C1 segment of cervical spinal cord (tissue), 14 donors: ENCODE results near the gene PKNOX2.

Source experiments
- DNase-seq, 14 donors: peaks; one replicate each; lab custom pipeline; 2025; lab: John Stamatoyannopoulos, UW

The PKNOX2 gene

GRCh38 chr11:125404811-125405790, 240.6 kb downstream of the PKNOX2 start:
- peak in 12 of 14 donors; percentile 30 to 71 (median 53) for DNase-seq

DNA sequence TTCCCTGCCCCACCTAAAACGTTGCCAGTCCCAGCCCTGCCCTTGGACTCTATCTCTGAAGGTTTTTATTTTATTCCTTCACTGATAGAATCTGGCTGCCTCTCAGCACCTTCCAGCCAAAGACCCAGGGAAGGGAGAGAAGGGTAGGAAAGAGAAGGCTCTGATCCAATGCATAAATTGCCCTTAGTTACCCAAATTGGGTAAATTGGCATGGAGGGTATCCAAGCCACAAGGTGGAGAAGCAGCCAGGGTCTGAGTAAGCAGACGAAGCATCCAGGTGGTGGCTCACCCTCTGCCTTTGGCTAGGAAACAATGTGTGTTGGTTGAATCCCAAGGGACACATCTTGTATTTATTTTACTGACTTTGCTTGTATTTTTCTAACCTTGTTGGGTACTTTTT, 242.5 kb downstream of the PKNOX2 start:
- peak in 1 of 14 donors; percentile 51 for DNase-seq

GRCh38 chr11:125408311-125408711, 243.8 kb downstream of the PKNOX2 start:
- peak in 1 of 14 donors; percentile 13 for DNase-seq

- peak in 1 of 14 donors; percentile 14 for DNase-seq
Measured at GRCh38 chr11:125410091-125410490, 245.5 kb downstream of the PKNOX2 start.

DNA sequence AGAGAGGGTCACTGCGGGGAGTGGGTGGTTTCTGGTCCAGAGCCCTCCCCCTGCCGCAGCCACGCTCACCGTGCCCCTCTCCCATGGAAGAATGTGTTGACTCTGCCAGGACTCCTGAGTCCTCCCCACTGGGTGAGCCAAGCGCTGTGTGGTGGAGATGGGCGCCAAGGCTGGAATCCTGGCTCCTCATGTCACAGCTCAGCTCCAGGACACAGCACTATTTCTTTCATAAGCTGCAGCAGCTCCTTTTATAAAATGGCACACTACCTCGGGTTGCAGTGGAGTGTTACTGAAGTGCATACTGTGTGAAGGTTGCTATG, 247.6 kb downstream of the PKNOX2 start:
- peak in 3 of 14 donors; percentile 16 to 18 (median 17) for DNase-seq

- DNase-seq, result no peak
Measured at GRCh38 chr11:125412509-125412908, 248.0 kb downstream of the PKNOX2 start.

DNA sequence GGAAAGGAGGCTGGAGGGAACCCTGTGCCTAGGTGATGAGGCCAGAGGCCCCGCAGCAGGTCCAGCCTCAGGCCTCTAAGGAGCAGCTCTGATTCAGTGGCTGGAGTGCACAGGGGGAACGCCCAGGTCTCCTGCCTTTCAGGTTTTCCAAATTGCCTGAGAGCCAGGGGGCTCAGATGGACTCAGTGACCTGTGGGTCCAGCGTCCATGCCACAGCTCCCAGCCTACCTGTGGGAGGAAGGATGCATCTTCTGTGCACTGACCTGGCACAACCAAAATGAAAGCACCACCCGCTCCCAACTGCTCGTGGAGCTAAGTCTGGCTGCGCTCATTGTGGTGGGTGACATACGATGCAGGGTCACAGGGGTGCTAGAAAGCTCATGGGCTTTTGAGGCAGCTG, 248.7 kb downstream of the PKNOX2 start:
- DNase-seq, result no peak

DNA sequence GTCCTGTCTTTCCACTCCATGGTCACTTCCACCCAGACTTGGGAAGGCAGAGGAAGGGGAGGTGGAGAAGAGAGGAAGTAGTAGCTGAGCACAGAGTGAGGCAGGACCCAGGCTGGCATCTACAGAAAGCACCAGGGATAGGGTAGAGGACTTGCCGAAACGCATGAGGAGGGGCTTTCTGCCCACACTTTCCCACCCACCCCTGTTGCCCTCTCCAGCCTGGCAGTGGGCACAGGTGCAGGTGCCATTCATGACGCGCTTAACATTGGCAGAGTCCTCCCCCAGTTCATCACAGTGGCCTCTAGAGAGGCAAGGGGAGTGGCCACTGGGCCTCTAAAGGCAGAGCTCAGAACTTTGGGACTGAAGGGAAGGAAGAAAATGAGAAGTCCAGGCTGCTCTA, 249.6 kb downstream of the PKNOX2 start:
- no peak for DNase-seq

DNA sequence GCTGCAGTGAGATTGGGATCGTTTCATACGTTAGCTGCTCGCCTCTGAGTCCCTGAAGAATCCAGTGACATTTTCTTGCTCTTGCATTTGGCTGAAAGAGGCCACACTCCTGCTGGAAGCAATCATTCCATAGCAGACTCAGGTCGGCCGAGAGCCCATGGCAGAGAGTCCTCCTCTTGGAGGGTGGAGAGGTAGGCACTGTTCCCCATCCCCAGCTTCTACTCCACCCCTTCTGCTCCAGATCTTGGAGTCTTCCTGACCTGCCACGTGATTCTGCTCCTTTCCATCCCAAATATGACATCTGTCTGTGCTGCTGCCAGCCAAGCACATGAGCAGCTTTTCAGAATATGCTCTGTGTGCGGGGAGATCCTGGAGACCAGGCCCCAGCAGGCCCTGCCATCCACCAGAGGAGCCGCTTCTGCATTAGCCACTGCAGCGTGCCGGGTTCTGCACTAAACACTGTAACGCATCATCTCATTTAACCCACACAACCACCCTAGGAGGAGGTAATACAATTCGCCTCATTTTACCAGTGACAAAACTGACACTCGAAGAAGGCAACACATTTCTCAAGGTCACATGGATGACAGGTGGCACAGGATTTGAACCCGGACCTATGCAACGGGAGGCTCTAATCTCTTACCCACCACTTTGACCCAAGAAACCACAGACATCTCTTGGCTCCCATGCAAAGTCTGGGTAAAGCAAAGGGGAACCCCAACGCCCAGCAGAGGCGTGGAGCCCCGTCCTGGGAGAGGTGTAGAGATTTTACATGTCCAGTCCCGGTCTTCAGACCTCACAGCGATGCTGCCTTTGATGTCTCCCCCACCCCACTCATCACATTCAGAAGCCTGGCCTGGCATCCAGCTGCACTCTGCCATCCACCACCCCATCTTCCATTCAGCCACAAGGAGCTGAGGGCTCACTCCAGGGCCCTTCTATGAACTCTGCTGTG, 252.7 kb downstream of the PKNOX2 start:
- DNase-seq, result no peak

GRCh38 chr11:125418396-125418795, 253.8 kb downstream of the PKNOX2 start:
- DNase-seq, result no peak

- no peak for DNase-seq
Measured at GRCh38 chr11:125422681-125423080, 258.1 kb downstream of the PKNOX2 start.

DNA sequence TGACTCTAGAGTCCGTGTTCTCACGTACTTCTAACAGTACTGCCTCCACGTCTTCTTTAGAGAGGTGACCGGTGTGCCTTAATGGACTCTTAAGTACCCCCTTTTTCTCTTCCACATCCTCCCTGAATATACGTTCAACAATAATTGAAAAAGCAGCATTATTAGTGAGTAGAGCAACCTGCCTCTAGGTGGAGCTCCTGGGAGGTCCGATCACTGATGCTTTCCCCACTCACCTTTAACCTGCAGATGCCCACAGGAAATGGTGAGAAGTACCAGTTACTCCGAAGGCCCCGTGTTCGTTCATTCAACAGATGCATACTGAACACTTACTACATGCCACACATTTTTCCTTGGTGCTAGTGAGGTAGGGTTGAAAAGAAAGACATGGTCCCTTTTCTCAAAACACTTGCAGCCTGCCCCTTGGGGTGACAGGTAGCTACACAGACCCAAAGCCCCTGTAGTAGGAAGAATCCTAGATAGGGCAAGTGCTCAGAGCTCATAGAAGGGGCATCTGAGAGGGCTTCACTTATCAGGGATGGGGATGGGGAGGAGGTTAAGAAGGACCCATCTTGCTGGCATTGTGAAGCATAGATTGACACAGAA, 258.8 kb downstream of the PKNOX2 start:
- DNase-seq, result no peak

DNA sequence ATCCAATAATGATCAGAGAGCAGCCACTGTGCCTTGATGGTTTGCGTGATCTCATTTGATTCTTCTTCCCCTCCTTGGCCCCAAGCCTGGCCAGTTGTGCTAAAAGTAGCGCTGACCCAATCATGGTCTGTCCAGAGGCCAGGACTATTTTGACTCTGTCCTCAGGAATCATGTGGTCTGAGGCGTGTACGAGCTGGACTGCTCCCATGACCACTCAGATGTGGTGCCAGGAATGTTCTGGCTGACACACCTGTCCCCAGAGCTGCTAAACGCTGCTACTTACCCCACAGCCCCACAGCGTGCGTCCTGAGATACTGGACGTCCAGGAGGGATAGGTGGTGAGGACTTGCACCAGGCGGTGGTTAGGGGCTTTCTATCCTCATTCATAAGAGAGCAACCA, 261.1 kb downstream of the PKNOX2 start:
- DNase-seq, result peak in 1 of 14 donors; percentile 41

DNA sequence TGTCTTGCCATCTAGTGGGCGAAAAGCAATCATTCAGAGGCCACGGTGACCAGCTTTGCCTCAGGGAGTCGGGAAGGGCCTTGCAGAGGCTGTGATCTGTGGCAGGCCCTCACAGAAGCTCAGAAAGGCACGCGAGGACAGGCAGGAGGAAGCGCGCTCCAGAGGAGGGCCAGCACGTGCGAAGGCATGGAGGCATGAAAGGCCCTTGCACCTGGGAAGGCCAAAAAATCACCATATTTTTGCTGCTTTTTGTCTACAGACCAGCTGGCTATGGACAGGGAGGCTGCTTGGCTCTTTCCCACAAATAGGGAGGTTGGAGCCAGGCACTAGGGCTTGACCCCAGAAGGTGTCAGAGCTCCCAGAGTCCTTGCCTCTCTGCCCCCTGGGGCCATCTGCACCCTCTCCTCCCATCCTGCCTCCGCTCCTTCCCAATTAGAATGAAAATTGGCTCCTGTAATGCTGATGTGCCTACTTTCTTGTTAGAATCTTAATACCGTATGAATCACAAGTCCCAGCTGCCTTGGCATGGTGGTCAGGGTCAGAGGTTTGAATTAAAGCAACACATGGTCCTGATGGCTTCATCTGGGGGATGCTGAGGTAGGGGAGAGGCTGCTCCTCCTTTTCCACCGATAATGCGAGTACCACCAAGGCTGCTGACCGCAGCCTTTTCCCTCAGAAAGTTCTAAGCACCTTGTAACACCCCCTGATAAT, 262.4 kb downstream of the PKNOX2 start:
- no peak for DNase-seq

- DNase-seq, result no peak
Measured at GRCh38 chr11:125428486-125429173, 264.1 kb downstream of the PKNOX2 start.

DNA sequence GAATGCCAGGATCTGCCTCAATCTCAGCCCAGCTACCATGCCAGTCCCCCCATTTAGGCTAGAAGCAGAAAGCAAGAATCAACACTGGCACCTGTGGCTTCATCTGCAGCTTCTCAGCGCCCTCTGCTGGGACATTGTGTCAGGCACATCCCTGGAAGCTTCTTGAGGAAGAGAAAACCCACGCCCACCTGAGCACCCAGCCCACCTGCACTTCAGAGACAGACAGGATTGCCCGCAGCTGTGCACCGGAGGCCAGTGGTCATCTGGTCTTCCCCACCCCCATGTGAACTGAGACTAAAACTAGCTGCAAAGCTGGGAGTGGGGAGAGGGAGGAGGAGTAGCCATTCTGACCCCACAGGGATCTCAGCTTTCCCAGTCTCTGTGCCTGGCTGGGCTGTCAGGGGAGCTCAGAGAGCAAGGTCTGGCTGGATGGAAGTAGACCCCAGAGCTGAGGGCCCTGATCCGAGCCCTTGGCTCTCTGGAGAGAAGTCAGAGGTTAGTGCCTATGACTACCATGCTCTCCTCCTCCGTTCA, 264.7 kb downstream of the PKNOX2 start:
- DNase-seq, result peak in 9 of 14 donors; percentile 8 to 53 (median 28)

- DNase-seq, result no peak
Measured at GRCh38 chr11:125429807-125430678, 265.5 kb downstream of the PKNOX2 start.

- DNase-seq, result no peak
Measured at GRCh38 chr11:125431009-125431408, 266.5 kb downstream of the PKNOX2 start.

GRCh38 chr11:125431481-125431880, 266.9 kb downstream of the PKNOX2 start:
- no peak for DNase-seq
